ENCODE measurements around the gene PC. TPM values are rescaled to one million over a fixed set of nuclear protein-coding genes. Genes with fewer than 3 reads are reported as not detected.

PC gene
- polyA plus RNA-seq, 4 donors: 15.3 to 56.0 (median 38.6) TPM

- no peak for DNase-seq (ENCODE audit: low read depth in 4 of 4, low spot score in 3 of 4)
These were observed 25.2 kb upstream of the PC start for GRCh38 chr11:66983275-66983924.

DNA sequence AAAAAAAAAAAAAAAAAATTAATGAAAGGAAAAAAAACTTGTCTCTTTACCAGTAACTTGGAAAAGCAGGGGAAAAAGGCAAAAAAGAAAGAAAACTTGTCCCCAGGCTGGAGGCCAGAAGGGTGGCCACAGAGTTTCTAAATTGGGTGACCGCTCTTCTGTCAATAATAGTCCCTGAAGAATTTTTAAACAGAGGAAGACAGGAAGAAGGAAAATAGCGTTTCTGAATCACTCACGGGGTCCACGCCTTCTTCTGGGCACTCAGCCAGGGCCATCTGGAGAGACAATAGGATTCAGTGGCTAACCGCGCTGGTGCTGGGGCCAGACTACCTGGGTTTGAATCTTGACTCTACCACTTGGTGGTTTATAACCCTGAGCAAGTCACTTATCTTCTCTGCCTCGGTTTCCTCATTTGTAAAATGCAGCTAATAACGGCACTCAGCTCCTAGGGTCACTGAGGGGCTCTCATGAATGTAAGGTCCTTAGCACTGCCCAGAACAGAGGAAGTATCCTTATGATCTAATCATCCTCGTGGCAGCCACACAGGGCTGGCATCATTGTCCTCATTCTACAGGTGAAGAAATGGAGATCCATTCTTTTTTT lies 23.9 kb upstream of the PC start:
- DNase-seq (ENCODE audit: low read depth in 4 of 4, low spot score in 3 of 4): no peak

DNA sequence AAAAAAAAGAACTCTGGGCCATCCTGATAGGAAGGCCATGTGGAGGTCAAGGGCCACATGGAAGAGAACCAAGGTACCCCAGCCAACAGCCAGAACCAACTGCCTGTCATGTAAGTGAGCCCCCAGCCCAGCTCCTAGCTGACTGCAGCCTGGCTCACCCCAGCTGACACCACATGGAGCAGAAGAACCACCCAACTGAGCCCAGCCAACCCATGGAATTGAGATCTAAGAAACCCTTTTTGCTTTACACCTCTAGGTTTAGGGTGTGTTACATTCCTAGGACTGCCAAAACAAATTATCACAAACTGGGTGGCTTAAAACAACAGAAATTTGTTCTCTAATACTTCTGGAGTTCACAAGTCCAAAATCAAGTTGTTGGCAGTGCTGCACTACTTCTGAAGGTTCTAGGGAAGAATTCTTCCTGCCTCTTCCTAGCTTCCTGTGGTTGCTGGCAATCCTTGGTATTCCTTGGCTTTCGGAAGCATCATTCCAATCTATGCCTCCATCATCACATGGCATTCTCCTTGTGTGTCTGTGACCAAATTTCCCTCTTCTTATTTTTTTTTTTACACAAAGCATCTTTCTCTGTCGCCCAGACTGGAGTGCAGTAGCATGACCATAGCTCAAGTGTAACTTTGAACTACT lies 21.3 kb upstream of the PC start:
- DNase-seq (ENCODE audit: low read depth in 4 of 4, low spot score in 3 of 4): no peak

- no peak for DNase-seq (ENCODE audit: low read depth in 4 of 4, low spot score in 3 of 4)
These were observed 20.5 kb upstream of the PC start for GRCh38 chr11:66978717-66979116.

DNA sequence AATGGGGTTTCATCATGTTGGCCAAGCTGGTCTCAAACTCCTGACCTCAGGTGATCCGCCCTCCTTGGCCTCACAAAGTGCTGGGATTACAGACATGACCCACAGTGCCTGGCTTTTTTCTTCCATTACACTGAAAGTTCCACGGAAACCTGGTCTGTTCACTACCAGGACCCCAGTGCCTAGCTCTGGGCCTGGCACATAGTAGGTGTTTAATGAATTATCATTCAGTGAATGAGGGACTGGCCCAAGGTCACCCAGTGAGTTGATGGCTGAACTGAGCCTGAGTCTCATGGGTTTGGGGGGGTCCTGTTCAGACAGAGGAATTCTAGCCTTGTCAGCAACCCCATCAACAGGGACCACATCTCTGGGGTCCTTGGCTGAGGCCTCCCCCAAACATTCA lies 20.0 kb upstream of the PC start:
- DNase-seq (ENCODE audit: low read depth in 4 of 4, low spot score in 3 of 4): no peak

DNA sequence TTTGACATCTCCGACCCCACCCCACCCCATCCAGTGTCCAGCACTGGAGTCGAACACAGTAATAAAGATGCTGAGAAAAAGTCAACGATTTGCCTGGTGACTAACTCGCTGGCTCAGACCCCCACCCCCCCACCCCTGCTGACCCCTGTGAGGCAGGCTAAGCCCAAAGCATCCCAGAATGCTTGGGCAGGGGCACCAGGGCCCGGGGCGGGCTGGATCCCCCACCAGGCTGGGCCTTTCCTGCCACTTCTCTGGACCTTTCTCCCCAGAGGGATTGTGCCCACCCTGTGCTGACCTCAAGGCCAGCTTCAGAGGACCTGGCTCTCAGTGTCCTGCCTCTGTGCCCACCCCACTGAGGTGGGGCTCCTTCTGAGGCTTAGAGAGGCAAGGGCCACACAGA lies 18.7 kb upstream of the PC start:
- no peak for DNase-seq (ENCODE audit: low read depth in 4 of 4, low spot score in 3 of 4)

DNA sequence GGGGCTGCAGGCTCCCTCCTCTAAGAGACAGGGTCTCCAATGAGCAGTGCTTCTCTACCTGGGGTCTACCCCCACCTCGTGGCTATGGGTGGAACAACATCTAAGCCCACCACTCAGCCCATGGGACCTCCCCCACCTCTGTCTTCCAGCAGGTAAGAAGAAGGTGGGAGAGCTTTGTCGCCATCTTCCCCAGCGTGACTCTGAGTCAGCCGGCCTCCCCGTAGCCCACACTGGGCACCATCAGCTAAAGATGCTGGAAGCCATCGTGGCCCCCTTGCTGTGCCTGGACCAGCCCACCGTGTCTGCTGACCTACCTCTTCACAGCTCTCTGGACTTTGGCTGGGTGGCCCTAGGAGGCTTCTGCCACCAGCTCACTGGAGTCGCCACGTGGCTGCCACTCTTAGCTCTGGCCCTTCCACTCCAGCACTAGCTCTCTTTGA lies 17.9 kb upstream of the PC start:
- DNase-seq (ENCODE audit: low read depth in 4 of 4, low spot score in 3 of 4): no peak

GRCh38 chr11:66975405-66976027 lies 17.3 kb upstream of the PC start:
- no peak for DNase-seq (ENCODE audit: low read depth in 4 of 4, low spot score in 3 of 4)

DNA sequence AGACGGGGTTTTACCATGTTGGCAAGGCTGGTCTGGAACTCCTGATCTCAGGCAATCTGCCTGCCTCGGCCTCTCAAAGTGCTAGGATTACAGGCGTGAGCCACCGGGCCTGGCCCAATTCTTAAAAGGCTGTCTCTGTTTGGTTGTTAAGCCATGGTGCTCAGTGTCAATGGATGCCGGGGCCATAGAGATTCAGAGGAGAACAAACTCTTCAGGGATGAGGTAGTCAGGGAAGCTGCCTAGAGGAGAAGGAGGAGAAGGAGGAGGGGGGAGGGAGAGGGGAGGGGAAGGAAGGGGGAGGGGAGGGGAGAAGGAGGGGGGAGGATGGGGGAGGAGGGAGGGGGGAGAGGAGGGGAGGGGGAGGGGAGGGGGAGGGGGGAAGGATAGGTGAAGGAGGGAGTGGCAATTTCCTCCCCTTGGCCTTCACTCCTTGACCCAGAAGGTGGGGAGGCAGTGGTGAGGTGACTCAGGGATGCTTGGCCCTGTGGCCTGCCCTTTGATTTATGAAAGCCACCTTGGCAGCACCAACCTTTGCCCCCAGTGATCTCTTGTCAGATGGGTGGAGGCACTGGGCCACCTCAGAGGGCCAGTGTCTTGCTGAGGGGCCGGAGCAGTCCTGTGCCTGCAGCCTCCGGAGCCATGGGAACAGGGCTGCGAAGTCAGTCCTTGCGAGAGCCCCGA lies 16.7 kb upstream of the PC start, which contains the start of gene C11orf86:
TSS of gene C11orf86 (plus strand) at position 581 of the 681 bp plus-strand sequence. CDS start at position 640, 59 bp downstream.
- DNase-seq (ENCODE audit: low read depth in 4 of 4, low spot score in 3 of 4): no peak

- DNase-seq (ENCODE audit: low read depth in 4 of 4, low spot score in 3 of 4): no peak
These were observed 15.9 kb upstream of the PC start for GRCh38 chr11:66973956-66974580.

DNA sequence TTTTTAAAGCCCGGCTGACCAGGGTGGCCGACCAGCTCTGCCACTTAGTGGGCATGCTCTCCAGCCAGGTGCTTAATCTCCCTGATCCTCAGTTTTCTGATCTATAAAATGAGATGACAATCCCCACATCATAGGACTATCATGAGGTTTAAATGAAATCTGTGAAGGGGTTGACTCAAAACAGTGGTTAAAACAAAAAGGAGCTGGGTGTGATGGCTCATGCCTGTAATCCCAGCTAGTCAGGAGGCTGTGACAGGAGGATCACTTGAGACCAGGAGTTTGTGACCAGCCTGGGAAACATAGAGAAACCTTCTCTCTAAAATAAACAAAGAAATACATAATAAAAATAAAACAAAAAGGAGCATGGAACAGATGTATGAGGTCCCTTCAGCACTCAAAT lies 13.3 kb upstream of the PC start:
- no peak for DNase-seq (ENCODE audit: low read depth in 4 of 4, low spot score in 3 of 4)

DNA sequence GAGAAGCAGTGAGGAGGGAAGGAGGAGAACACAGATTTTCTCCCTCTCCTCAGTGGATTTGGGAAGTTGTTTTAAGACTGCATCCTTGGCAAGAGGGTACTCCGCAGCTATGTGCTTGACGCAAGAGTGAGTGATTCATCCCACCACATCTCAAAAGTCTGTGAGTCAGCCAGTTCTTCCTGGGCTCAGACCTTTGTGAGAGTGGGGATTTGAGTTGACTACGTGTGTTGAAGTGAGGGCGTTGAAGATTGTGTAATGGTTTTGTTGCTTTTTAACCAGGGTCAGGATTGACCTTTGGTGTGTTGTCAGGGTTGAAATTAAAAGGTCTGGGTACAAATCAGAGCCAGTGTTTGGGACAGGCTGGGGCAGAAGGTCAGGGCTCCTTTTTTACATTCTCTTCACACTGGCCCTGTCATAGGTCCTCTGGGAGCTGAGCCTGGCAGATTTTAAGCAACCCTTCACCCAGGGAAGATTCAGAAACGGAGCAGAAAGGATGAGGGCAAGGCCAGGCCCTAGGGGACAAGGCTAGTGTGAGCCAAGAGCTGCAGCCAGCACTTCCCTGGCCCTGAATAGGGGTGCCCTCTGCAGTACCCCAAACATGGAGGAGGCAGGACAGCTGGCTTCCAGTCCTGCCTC lies 12.7 kb upstream of the PC start:
- no peak for DNase-seq (ENCODE audit: low read depth in 4 of 4, low spot score in 3 of 4)

DNA sequence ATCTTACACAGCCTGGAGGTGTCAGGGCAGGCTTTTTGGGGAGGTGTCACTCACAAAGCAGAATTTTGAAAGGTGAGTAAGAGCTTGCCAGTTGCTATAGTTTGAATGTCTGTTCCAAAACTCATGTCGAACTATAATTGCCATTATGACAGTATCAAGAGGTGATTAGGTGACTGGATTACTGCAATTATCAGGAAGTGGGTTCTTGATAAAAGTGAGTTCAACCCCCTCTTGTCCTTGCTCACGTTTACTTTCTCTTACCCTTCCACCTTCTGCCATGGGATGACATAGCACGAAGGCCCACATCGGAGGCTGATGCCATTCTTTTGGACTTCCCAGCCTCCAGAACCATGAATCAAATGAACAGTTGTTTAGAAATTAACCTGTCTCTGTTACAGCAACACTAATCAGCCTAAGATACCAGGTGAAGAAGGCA lies 12.2 kb upstream of the PC start:
- no peak for DNase-seq (ENCODE audit: low read depth in 4 of 4, low spot score in 3 of 4)

- DNase-seq (ENCODE audit: low read depth in 4 of 4, low spot score in 3 of 4): no peak
These were observed 11.5 kb upstream of the PC start for GRCh38 chr11:66969584-66970225.

- DNase-seq (ENCODE audit: low read depth in 4 of 4, low spot score in 3 of 4): no peak
These were observed 9.7 kb upstream of the PC start for GRCh38 chr11:66967670-66968425.

GRCh38 chr11:66966351-66966750 lies 8.2 kb upstream of the PC start:
- DNase-seq (ENCODE audit: low read depth in 4 of 4, low spot score in 3 of 4): no peak

DNA sequence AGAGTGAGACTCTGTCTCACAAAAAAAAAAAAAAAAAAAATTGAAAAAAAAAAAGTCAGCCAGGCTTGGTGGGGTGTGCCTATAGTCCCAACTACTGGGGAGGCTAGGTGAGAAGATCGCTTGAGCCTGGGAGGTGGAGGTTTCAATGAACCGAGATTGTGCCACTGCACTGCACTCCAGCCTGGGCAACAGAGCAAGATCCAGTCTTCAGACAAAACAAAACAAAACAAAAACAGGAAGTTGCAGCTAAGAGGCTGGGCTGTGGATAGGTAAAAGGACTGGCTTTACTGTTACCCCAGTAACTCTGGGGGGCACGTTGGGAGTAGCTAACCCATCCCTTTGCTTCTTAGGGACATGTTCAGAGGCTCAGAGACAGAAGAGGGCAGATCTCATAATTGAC lies 6.3 kb upstream of the PC start:
- no peak for DNase-seq (ENCODE audit: low read depth in 4 of 4, low spot score in 3 of 4)

DNA sequence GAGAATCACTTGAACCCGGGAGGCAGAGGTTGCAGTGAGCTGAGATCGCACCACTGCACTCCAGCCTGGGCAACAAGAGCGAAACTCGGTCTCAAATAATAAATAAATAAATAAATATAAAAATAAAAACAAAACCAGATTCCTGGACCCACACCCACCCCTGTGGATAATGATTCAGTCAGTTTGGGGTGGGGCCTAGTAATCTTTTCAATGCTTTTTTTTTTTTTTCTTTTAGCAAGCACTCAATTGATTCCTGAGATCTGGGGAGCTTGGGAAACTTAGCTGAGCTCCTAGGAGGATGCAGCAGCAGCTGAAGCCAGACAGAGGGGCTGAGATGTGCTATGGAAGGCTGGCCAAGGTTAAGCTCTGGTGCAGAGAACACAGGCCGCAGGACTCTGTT lies 4.6 kb upstream of the PC start:
- DNase-seq (ENCODE audit: low read depth in 4 of 4, low spot score in 3 of 4): no peak

DNA sequence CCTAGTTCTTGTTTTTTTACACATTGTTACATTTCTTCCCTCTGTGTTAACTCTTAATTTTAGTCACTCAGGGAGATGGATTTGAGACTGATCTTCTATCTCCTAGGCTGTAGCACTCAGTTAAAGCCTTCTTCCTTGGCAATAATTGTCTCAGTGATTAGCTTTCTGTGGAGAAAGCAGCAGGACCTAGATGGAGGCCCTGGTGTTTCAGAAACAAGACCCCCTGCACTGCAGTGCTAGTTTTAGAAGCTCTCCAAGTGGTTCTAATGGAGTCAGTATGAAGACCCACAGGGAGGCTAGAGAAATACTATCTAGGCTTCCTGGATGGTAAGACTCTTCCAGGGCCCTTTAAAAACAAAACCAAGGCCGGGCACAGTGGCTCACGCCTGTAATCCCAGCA lies 4.1 kb upstream of the PC start:
- no peak for DNase-seq (ENCODE audit: low read depth in 4 of 4, low spot score in 3 of 4)

Measured in left renal pelvis (tissue), 4 donors.